ENCODE results near the gene TRIM46.
"Not testable (repeated sequence)": the region's sequence is repeated elsewhere in the genome, so short reads cannot be mapped to it uniquely, and the experiment has no call there.

Gene TRIM46

GRCh38 chr1:155137154-155137949 lies 36.3 kb upstream of the TRIM46 start:
- DNase-seq: no peak

DNA sequence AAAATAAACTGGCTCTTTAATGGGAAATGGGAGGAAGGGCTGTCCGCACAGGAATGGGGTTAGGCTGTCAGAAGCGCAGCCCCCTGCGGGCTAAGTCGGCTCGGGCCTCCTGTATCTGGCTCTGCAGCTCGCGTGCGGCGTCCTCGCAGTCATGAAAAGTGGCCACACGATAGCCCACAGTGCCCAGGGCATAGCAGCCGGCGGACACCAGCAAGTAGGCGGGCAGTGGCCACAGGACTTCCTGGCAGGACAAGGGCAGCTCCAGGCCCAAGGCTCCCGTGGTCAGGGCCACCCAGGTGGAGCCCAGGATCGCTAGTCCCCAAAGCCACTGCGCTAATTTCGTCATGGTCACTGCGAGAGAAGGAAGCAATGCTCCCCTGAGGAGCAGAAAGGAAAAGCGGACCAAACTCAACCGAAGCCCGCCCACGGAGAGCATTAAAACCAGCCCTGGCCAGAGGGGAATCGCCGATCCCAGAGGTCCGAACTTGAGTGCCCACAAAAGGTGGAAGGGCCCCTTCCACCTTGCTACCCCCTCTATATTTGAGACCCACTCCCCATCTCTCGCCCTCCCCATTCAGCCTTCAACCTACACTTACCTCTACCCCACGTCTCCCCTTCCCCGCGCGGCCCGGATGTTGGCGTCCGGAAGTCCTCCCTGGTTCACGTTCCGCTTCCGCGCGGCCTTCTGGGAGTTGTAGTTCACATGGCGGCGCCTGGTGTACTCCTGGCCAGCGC lies 33.6 kb upstream of the TRIM46 start, which contains the start of gene DPM3:
Gene DPM3 (minus strand): TSS at position 637 of the 735 bp plus-strand sequence. CDS start 291 bp downstream, at position 346.
- peak; percentile 90 for DNase-seq

GRCh38 chr1:155140630-155140953 lies 33.1 kb upstream of the TRIM46 start:
- DNase-seq: no peak

GRCh38 chr1:155141749-155142148 lies 31.9 kb upstream of the TRIM46 start:
- DNase-seq: no peak

DNA sequence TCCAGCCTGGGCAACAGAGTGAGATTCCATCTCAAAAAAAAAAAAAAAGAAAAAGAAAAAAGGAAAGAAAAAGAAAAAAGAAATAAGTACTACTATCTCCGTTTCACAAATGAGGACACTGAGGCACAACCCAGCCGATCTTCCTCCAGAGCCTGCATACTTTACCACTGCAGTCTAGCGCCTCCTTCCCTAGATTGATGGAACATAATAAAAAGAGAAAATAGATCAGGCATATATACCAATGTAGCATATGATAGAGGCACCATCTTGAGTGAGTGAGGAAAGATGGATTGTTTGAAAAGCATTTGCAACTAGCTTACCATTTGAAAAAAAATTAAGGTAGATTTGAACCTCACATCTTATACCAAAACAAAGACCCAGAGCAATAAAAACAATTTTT lies 28.2 kb upstream of the TRIM46 start:
- DNase-seq: no peak

DNA sequence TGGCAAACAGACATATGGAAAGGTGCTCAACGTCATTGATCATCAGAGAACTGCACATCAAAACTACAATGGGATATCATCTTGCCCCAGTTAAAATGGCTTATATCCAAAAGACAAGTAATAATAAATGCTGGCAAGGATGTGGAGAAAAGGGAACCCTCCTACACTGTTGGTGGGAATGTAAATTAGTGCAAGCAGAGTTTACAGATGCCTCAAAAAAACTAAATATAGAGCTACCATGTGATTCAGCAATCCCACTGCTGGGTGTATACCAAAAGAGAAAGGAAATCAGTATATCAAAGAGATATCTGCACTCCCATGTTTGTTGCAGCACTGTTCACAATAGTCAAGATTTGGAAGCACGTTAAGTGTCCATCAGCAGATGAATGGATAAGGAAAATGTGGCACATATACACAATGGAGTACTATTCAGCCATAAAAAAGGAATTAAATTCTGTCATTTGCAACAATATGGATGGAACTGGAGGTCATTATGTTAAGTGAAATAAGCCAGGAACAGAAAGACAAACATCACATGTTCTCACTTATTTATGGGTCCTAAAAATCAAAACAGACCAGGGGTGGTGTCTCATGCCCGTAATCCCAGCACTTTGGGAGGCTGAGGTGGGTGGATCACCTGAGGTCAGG lies 17.5 kb upstream of the TRIM46 start:
- DNase-seq: not testable (repeated sequence)

DNA sequence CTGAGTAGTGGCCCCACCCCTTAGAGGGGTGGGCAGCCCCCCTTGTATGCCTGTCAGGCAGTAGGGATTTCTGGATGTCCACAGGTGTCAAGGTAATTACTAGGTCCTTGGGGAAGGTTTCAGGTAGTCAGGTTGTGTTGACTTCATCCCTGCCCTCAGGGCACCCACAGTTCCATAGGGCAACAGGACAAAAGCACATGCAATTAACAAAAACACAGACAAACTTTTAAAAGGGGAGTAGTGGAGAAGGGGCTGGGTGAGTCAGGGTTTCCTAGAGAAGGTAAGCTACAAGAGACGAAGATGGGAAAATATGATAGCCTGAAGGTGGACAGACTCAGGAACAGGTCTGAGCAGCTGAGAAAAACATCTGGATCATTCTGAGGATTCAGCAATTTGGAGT lies 14.7 kb upstream of the TRIM46 start:
- no peak for DNase-seq

DNA sequence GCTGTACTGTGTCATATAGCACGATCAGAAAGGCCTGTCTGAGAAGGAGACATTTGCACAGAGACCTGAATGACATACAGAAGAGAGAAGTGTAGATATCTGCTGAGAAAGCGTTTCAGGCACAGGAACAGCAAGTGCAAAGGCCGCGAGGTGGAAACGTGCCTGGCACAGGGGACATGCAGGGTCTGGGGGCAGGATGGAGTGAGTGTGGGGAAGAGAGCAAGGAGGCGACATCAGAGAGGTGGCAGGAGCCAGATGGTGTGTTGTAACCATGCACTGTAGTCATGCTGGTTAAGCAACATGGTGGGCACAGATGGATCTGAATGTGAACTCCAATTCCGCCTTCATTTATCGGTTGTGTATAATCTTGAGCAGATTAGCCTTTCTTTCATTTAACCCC lies 13.5 kb upstream of the TRIM46 start:
- DNase-seq: no peak

GRCh38 chr1:155162631-155163030 lies 11.0 kb upstream of the TRIM46 start:
- not testable (repeated sequence) for DNase-seq

DNA sequence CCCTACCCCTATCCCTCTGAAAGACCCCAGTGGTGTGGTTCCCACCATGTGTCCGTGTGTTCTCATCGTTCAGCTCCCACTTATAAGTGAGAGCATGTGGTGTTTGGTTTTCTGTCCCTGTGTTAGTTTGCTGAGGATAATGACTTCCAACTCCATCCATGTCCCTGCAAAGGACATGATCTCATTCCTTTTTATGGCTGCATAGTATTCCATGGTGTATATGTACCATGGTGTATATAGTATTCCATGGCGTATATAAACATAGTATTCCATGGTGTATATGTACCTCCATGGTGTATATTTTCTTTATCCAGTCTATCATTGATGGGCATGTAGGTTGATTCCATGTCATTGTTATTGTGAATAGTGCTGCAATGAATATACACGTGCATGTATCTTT lies 9.9 kb upstream of the TRIM46 start:
- not testable (repeated sequence) for DNase-seq

DNA sequence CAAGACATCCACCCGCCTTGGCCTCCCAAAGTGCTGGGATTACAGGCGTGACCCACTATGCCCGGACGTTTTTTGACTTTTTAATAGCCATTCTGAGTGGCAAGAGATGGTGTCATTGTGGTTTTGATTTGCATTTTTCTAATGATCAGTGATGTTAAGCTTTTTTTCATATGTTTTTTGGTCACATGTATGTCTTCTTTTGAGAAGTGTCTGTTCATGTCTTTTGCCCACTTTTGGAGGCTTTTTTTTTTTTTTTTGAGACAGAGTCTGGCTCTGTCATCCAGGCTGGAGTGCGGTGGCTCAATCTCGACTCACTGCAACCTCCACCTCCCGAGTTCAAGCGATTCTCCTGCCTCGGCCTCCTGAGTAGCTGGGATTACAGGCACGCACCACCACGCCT lies 9.0 kb upstream of the TRIM46 start:
- DNase-seq: not testable (repeated sequence)

DNA sequence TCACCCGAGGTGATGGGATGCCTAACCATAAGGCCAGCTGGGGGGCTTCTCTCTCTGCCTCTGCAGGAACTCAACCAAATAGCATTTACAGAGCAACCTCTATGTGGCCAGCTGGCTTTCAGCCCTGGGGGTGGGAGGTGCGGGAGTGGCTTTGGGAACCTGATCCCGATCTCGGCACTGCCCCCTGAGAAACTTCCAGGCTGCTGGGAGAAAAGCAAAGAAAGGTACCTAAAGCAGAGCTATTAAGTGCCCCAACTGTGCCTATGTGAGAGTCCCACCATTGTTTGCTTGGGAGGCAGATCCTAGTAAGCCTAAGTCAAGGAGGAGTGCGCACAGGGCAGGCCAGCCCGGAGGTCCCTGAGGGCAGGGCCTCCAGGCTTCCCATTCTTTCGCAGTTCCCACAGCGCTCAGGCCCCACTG lies 7.6 kb upstream of the TRIM46 start:
- DNase-seq: no peak

GRCh38 chr1:155166471-155167165 lies 7.0 kb upstream of the TRIM46 start:
- no peak for DNase-seq

- peak; percentile 88 for DNase-seq
Measured at GRCh38 chr1:155167166-155168104, 6.2 kb upstream of the TRIM46 start.

DNA sequence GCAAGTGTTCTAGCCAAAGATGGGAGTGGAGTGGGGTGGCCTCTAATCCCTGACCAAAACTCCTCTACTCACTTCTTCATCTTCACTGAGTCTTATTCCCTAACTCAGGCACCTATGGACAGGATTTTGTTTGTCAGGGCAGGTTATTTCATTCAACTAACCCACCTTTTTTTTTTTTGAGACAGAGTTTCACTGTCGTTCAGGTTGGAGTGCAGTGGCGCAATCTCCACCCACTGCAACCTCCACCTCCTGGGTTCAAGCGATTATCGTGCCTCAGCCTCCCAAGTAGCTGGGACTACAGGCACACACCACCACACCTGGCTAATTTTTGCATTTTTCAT lies 5.6 kb upstream of the TRIM46 start:
- DNase-seq: not testable (repeated sequence)

- DNase-seq: no peak
Measured at GRCh38 chr1:155168456-155169210, 5.0 kb upstream of the TRIM46 start.

DNA sequence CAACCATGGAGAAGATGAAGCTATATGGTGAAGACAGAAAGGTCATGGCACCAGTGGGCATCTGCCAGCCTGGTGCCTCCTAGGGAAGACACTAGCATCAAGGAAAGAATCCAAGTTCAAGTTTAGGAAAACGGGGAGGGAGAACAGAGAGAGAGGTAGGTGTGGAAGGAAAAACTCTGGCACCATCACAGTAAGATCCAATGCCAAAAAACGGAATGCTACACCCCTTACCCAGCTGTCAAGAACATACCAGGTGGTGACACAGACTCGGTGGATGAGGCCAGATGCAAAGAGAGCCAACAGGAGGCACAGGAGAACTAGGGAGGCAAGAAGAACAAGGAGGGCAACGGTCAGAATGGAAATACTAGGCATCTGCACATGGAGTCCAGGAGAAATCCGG lies 4.1 kb upstream of the TRIM46 start:
- no peak for DNase-seq

GRCh38 chr1:155170101-155170785 lies 3.4 kb upstream of the TRIM46 start:
- DNase-seq: no peak

GRCh38 chr1:155170806-155171205 lies 2.8 kb upstream of the TRIM46 start:
- no peak for DNase-seq

GRCh38 chr1:155171836-155172731 lies 1.6 kb upstream of the TRIM46 start:
- DNase-seq: no peak
